ENCODE measurements around the gene ZNF644.
"Not testable (repeated sequence)": the region's sequence is repeated elsewhere in the genome, so short reads cannot be mapped to it uniquely, and the experiment has no call there.

Gene ZNF644

DNA sequence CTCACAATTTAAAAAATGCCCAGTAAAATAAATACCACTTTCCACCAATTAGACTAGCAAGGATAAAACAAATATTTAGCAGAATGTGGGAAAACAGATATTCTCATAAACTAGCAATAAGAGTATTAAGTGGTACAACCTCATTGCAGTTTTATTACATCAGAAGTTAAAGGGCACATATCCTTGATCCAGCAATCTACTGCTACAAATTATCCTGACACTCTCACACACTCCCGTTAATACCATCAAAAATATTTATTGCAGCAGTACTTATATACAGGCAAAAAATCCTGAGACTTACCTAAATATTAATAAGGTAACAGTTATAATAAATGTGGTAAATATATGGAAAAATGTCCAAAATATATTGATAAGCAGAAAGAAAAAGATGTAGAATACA, 44.3 kb downstream of the ZNF644 start:
- DNase-seq, result no peak

DNA sequence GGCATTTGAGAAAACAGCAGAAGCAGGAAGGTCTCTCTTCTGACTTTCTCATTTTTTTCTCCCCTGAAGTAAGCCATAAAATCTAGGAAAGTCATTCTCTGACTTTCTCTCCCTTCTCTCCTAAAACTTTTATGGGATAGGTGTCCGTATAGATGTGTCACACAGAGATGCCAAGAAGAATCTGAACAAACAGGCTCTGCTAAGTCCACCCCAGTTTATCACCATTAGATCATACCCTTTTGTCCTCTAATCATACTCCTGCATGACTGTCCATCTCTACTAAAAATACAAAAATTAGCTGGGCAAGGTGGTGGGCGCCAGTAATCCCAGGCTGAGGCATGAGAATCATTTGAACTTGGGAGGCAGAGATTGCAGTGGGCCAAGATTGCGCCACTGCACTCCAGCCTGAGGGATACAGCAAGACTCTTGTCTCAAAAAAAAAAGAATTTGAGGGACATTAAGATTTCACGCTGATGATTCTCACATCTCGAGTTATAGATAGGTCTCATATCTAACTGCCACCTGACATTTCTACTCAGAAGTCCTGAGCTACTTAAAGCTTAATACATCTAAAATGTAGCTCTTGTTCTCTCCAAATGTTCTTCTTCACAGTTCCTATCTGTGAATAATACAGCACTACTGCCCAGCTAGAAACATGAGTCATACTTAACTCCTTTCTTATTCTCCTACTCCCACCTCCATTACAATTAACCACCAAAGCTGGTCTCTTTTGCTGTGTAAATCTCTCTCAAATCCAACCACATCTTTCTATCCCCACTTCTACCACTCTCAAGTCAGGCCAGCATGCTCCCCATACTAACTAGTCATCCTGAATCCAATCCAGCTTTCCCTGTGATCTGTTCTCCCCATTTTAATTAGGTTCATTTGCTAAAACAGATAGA, 47.7 kb downstream of the ZNF644 start:
- no peak for DNase-seq

DNA sequence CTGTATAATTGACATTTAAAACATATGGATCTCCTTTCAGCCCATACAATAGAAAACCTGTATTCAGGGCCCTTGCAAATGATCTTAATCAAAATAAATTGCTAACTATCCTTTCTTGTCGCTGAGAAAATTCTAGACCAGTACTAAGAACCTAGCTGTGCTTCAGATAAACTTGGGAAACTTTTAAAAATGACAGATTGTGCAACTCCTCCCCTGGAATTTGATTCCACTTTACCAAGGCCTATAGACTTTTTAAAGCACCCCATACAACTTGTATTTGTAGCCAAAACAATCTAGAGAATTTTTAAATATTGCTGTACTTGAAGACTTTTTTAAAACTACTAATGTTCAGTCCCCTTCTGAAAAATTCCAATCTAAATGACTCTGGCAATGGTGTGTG, 51.6 kb downstream of the ZNF644 start:
- no peak for DNase-seq

- DNase-seq, result no peak
Observed at GRCh38 chr1:90969241-90969640, 52.6 kb downstream of the ZNF644 start.

- peak; percentile 55 for DNase-seq
Observed at GRCh38 chr1:90964444-90965035, 57.3 kb downstream of the ZNF644 start.

DNA sequence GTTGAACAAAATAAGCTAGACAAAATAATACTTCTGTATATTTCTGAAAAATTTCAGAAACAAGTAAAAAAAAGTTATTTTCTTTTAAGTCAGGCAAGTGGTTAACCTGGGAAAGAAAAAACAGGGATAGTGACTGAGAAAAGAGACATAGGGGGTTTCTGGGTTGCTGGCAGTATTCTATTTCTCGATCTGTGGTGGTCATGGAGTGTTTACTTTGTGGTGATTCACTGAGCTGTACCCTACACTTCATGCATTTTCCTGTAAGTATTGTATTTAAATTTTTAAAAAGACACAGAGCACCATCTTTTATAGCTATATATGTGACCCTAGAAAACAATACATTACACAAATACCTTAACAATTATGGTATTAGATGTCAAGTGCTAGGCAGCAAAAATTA, 58.2 kb downstream of the ZNF644 start:
- DNase-seq, result no peak

DNA sequence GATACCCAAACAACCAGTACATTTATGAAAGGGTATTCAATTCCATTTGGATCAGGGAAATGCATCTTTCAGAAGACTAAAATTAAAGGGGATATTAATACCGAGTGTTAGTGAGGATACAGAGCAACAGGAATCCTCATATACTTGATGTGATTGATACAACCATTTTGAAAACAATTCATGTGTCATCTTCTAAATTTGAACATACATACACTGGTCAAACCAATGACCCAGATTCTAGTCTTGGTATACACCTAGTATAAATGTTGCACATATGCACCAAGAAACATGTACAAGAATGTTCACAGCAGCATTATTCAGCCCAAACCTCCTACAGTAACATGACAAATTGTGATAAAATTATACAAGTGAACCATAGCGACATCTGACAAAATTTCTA, 58.6 kb downstream of the ZNF644 start:
- DNase-seq, result no peak

DNA sequence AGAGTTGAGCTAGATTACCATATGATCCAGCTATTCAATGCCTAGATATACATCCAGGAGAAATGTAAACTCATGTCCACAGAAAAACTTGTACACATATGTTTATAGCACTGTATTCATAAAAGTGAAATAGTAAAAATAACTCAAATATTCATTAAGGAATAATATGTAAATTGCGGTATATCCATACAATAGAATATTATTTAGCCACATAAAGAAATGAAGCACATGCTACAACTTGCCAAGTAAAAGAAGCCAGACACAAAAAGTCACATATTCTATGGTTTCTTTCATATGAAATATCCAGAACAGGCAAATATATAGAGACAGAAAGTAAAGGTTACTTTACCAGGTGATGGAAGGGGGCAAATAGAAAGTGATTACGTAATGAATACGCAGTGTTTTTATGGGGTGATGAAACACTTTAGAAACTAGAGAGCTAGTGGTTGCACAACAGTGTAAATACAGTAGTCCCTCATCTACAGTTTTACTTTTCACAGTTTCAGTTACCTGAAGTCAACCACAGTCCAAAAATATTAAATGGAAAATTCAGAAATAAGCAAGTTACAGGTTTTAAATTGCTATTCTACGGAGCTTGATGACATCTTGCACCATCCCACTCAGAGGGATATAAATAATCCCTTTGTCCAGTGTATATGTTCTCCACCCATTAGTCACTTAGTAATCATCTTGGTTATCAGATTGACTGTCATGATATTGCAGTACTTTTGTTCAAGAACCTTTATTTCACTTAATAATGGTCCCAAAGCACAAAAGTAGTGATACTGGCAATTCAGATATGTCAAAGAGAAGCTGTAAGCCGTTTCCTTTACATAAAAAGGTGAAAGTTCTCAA, 62.3 kb downstream of the ZNF644 start:
- no peak for DNase-seq

DNA sequence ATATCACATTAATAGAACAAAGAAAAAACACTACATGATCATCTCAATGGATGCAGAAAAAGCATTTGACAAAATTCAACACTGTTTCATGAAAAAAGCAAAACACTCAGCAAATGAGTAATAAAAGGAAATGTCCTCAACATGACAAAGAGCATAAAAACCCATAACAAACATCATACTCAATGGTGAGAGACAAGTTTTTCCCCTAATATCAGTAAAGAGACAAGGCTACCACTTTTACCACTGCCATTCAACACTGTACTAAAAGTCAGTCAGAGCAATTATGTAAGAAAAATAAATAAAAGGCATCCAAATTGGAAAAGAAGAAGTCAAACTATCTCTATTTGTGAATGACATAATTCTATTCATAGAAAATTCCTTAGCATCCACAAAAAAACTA, 64.3 kb downstream of the ZNF644 start:
- DNase-seq, result no peak

- no peak for DNase-seq
Observed at GRCh38 chr1:90955769-90956168, 66.1 kb downstream of the ZNF644 start.

DNA sequence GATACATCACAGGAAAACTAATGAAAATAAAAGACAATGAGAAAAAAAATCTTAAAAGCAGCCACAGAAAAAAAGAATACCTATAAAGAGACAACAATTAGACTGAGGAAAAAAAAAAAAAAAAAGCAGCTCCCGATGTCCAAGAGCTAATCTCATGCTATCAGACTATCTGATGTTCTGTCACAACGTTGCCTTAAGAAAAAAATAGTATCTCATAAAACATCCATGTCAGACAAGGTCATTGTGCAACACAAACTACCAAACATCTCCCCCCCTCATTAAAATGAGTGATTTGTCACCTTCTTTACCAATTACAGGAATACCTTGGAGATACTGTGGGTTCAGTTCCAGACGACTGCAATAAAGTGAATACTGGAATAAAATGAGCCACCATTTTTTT, 68.9 kb downstream of the ZNF644 start:
- DNase-seq, result no peak

DNA sequence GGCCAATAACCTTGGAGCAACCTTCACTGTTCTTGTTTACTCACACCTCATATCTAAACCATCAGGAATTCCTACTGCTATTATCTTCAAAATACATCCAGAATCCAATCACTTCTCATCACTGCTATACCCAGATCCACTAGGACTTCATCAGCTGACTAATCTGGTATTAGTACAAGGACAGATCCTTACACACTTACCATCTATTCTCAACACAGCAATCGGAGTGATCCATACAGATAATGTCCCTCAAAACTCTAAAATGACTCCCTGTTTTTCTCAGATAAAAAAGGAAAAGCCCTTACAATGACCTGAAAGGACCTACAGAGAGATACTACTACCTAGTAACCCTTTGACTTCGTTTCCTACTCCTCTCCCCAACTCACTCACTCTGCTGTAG, 70.8 kb downstream of the ZNF644 start:
- no peak for DNase-seq

DNA sequence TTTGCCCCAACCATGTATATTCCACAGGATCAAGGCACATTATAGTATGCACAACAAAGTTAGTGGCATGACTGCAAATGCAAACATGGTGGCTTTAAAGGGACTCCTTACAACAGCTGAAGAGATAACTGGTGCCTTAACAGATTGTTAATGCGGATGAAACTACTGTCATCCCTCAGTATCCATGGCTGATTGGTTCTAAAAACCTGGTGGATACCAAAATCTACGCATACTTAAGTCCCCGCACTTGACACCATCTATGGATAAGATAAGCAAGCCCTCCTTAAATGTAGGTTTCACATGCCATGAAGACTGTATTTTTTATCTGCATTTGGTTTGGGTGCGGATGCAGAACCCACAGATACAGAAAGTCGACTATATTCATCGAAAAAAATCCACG, 73.5 kb downstream of the ZNF644 start:
- DNase-seq, result no peak

- DNase-seq, result no peak
Observed at GRCh38 chr1:90946630-90947029, 75.2 kb downstream of the ZNF644 start.

DNA sequence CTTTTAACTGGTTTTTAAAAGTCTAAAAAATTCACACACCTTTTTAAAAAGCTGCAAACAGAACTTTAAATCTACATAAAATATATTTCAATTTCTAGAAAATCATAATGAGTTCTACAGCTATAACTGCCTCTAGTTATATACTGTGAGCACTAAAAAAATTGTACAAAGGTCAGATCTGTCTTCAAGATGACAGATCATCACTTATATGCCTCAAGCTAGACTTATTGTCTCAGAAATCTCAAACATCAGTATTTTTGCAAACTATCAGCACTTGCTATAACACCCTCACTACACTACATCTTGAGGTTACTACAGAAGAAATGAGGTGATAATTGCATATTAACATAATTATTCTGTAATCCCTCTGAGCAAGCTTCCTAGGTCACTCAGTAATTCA, 76.5 kb downstream of the ZNF644 start:
- DNase-seq, result no peak

- no peak for DNase-seq
Observed at GRCh38 chr1:90943966-90944365, 77.9 kb downstream of the ZNF644 start.

DNA sequence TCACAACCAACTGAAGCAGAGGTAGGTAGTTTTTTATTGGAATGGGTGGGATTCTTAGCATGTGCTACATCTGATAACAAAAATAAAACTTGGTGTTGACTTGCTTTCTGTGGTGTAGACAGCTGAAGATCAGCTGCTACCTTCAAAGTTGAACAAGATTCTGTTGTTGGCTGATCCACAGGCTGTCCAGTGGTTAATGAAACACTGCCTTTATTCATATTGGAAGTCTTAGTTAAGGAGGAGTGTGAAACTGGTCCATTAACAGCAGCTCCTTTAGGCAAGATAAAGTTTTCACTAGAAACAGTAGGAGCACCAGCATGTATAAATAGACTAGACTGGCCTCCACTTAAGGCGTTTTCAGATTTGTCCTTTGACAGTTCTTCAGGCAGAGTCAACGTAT, 81.1 kb downstream of the ZNF644 start:
- DNase-seq, result no peak

DNA sequence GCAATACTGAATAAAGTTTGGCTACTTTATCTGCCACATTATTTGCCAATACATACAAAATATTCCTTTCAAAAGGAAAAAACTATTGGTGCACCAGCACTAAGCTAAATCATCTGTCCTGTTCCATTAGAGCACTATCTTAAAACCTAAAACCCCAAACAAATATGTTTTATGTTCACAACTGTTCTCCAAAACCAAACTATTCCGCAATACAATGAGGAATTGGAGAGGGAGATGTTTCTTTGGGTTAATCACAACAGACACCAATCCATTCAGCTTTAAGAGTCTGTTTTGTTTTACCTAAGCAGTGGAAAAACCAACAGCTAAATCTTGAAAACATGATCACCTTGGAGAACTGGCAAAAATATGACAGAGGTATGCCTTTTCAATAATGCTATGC, 85.1 kb downstream of the ZNF644 start:
- DNase-seq, result no peak

DNA sequence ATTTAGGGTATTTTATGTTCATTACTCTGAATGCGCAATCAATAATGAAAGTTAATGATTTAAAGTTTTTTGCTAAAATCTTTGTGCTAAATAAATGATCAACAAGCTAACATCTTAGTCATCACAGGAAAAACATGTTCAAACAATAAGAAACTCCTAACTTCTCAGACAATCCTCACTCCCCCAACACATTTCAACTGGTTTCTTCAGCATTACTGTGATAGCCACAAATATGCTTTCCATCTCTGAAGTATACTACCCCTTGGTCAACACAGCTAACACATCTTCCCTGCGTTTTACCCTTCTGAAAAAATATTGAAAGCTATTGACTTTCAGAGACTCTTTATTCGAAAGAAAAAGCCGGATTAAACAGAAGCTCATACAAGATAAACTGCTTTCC, 85.8 kb downstream of the ZNF644 start:
- no peak for DNase-seq

GRCh38 chr1:90928231-90928630, 93.6 kb downstream of the ZNF644 start:
- not testable (repeated sequence) for DNase-seq

DNA sequence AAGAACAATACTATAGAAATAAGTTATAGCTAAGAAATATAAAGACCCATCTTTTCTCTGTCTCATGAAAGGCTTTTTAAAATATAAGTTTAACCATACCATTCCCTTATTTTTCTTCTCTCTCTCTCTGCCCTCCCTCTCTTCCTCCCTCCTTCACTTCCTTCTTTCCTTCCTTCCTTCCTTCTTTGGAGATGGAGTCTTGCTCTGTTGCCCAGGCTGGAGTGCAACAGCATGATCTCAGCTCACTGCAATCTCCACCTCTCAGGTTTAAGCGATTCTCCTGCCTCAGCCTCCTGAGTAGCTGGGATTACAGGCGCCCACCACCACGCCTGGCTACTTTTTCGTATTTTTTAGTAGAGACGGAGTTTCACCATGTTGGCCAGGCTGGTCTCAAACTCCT, 94.2 kb downstream of the ZNF644 start:
- DNase-seq, result not testable (repeated sequence)

DNA sequence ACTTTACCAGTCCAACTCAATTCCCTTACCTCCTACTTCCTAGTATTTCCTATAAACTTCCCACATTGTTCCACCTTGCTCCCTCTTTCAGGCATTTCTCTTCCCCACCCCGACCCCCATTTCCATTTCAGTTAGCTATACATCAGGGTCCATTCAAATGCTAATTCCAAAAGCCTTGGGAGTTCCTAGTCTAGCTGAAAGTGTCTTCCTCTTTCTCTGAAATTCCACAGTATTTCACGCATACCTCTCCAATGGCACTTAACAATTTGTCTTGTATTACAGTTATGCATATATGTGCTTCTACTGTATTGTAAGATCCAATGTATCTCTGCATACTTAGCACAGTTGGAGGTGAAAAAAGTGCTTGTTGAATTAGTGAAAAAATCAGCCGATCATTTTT, 94.9 kb downstream of the ZNF644 start:
- no peak for DNase-seq

Measured in NCI-H1105 treated with DMSO at 0.1 percent for 48 hours (cell line).